Brain microvascular endothelial cell (primary cell): ENCODE data around the gene TBC1D13.
"Not testable (repeated sequence)": the region's sequence is repeated elsewhere in the genome, so short reads cannot be mapped to it uniquely, and the experiment has no call there.

Source experiments
- DNase-seq: peaks from one replicate; pipeline ENCODE4 v3.0.0-alpha.2; 2020
- H3K27ac ChIP-seq: fragments of 250-450 bp; sonication (Bioruptor Pico); 2 replicates; pipeline ENCODE4 v1.5.1; 2020; ENCODE audit warnings: mild to moderate bottlenecking, moderate library complexity
- H3K27me3 ChIP-seq: fragments of 250-450 bp; sonication (Bioruptor Pico); replicated peaks from 2 replicates; pipeline ENCODE4 v1.5.1; 2020; ENCODE audit warnings: mild to moderate bottlenecking
- H3K36me3 ChIP-seq: fragments of 250-450 bp; sonication (Bioruptor Pico); replicated peaks from 2 replicates; pipeline ENCODE4 v1.5.1; 2020; ENCODE audit warnings: mild to moderate bottlenecking
- H3K4me3 ChIP-seq: 2 replicates; pipeline ENCODE4 v1.5.1; 2011; ENCODE audit warnings: low read depth, mild to moderate bottlenecking, control low read depth, low read length, moderate library complexity
- in situ Hi-C: cut with HindIII; loops from 2 replicates; pipeline ENCODE4 v1.10.0; 2017; ENCODE audit warnings: low sequenced_read_pairs, low pct_ligation_motif_present
- TF ChIP-seq, protein P1 (sequence below): IDR thresholded peaks from 2 replicates; pipeline ENCODE4 v1.5.1; 2011; ENCODE audit warnings: low read depth, mild to moderate bottlenecking, moderate library complexity, low read length, control low read depth, inconsistent platforms; ENCODE audit errors: missing control alignments

The TBC1D13 gene

DNA sequence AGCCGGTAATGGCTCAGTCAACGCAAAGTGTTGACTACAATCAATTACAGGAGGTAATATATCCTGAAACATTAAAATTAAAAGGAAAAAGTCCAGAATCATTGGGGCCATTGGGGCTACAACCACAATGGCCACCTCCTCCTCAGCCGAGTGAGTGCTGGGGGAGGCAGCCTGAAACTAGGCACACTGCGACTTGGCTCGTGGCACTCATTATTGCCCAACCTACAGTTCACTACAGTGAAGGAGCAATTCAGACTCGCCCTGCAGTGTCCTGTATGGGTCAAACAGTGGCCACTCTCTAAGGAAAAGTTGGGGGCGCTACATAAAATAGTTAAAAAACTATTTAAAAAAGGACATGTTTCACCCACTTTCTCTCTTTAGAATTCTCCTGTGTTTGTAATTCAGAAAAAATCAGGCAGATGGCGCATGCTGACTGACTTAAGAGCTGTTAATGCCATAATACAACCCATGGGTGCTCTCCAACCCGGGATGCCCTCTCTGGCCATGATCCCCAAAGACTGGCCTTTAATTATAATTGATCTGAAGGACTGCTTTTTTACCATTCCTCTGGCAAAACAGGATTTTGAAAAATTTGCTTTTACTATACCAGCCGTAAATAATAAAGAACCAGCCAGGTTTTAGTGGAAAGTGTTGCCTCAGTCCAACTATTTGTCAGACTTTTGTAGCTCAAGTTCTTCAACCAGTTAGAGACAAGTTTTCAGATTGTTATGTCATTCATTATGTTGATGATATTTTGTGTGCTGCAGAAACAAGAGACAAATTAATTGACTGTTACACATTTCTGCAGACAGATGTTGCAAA, 64.9 kb downstream of the TBC1D13 start:
- H3K4me3 ChIP-seq, in situ Hi-C loops, H3K36me3 ChIP-seq, H3K27ac ChIP-seq, H3K27me3 ChIP-seq: not testable (repeated sequence)
- DNase-seq, result peak; percentile 45
- TF ChIP-seq, protein P1, sequence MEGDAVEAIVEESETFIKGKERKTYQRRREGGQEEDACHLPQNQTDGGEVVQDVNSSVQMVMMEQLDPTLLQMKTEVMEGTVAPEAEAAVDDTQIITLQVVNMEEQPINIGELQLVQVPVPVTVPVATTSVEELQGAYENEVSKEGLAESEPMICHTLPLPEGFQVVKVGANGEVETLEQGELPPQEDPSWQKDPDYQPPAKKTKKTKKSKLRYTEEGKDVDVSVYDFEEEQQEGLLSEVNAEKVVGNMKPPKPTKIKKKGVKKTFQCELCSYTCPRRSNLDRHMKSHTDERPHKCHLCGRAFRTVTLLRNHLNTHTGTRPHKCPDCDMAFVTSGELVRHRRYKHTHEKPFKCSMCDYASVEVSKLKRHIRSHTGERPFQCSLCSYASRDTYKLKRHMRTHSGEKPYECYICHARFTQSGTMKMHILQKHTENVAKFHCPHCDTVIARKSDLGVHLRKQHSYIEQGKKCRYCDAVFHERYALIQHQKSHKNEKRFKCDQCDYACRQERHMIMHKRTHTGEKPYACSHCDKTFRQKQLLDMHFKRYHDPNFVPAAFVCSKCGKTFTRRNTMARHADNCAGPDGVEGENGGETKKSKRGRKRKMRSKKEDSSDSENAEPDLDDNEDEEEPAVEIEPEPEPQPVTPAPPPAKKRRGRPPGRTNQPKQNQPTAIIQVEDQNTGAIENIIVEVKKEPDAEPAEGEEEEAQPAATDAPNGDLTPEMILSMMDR, result peak; percentile 45

- H3K27me3 ChIP-seq, DNase-seq, H3K27ac ChIP-seq, H3K36me3 ChIP-seq, in situ Hi-C loops, H3K4me3 ChIP-seq: not testable (repeated sequence)
Observed at GRCh38 chr9:128852646-128853045, 65.6 kb downstream of the TBC1D13 start.

DNA sequence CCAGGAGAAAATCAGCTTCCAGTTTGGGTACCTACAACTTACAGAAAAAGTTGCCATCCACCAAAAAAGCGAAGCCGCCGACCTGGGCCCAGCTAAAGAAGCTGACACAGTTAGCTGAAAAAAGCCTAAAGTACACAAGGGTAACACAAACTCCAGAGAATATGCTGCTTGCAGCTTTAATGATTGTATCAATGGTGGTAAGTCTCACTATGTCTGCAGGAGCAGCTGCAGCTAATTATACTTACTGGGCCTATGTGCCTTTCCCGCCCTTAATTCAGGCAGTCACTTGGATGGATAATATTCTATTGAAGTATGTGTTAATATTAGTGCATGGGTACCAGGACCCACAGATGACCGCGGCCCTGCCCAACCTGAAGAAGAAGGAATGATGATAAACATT, 67.4 kb downstream of the TBC1D13 start:
- H3K27me3 ChIP-seq, DNase-seq, H3K27ac ChIP-seq, in situ Hi-C loops, H3K4me3 ChIP-seq, H3K36me3 ChIP-seq: not testable (repeated sequence)

GRCh38 chr9:128858476-128858875, 71.4 kb downstream of the TBC1D13 start:
- H3K27me3 ChIP-seq, H3K4me3 ChIP-seq, DNase-seq, H3K27ac ChIP-seq, in situ Hi-C loops, H3K36me3 ChIP-seq: not testable (repeated sequence)
